ENCODE data around the gene ZDHHC20. TPM values are rescaled to one million over a fixed set of nuclear protein-coding genes. Genes with fewer than 3 reads are reported as not detected.
A peak's percentile ranks its signal among the peaks of the same experiment; 100 is the strongest.

ZDHHC20 gene
- total and polyA plus RNA-seq, 2 of the 13 experiments (the other 11 are each of a cell fraction or from before 2014, with no cell fraction given) = 19.9 to 59.9 TPM

- no peak for TF ChIP-seq DZIP1 (CRISPR knock-in tag; IDR thresholded peaks at IDR 0.05)
- TF ChIP-seq, protein P1, sequence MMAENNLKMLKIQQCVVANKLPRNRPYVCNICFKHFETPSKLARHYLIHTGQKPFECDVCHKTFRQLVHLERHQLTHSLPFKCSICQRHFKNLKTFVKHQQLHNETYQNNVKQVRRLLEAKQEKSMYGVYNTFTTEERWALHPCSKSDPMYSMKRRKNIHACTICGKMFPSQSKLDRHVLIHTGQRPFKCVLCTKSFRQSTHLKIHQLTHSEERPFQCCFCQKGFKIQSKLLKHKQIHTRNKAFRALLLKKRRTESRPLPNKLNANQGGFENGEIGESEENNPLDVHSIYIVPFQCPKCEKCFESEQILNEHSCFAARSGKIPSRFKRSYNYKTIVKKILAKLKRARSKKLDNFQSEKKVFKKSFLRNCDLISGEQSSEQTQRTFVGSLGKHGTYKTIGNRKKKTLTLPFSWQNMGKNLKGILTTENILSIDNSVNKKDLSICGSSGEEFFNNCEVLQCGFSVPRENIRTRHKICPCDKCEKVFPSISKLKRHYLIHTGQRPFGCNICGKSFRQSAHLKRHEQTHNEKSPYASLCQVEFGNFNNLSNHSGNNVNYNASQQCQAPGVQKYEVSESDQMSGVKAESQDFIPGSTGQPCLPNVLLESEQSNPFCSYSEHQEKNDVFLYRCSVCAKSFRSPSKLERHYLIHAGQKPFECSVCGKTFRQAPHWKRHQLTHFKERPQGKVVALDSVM (CRISPR knock-in tag; IDR thresholded peaks at IDR 0.05) = no peak
- TF ChIP-seq MEIS1 (CRISPR knock-in tag; IDR thresholded peaks at IDR 0.05; ENCODE audit: borderline replicate concordance) = no peak
Observed at GRCh38 chr13:21333186-21333585, 125.9 kb downstream of the ZDHHC20 start (continued).

- peak; percentile 72 for TF ChIP-seq MAFF (IDR thresholded peaks at IDR 0.05; ENCODE audit: low read depth, low read length)
- no peak for TF ChIP-seq ONECUT2 (CRISPR knock-in tag; IDR thresholded peaks at IDR 0.05)
- TF ChIP-seq ZNF547 (CRISPR knock-in tag; IDR thresholded peaks at IDR 0.05) = no peak
- peak; percentile 68 to 80 for TF ChIP-seq MAFK (conservative IDR thresholded peaks at IDR 0.05 in 1 of 2, IDR thresholded peaks at IDR 0.05 in 1 of 2; ENCODE audit: low read length in 2 of 2)
- BruUV-seq (replicated peaks) = no TSS peak
- no peak overlapping the region for H2AFZ ChIP-seq (ENCODE audit: low read length)
- intact Hi-C loops (cut with micrococcal nuclease; ENCODE audit: unreplicated experiment) (no loop called here), in situ Hi-C loops (cut with HindIII; ENCODE audit: extremely low pct_ligation_motif_present, low pct_unique_long_range_greater_than_20kb) (no loop called here)
- DNase-seq (ENCODE audit: low spot score) (no peak), FAIRE-seq (no peak), ATAC-seq (no peak)
- no peak overlapping the region for H3K27ac ChIP-seq (ENCODE audit: extremely low read length, insufficient read depth, low read length)
- H3K9ac ChIP-seq (ENCODE audit: insufficient read depth, low read depth, low read length) = no peak overlapping the region
- no peaks in the 10 kb centered on the region for H4K20me1 ChIP-seq (ENCODE audit: insufficient read depth, low read length)
- H3K27me3 ChIP-seq (ENCODE audit: control insufficient read depth in 1 of 2, insufficient read depth in 2 of 2, low read length in 2 of 2) = no peaks in the 10 kb centered on the region
- H3K9me3 ChIP-seq (ENCODE audit: low read length) = no peaks in the 10 kb centered on the region
- H3K4me2 ChIP-seq (ENCODE audit: low read depth, low read length) = no peak overlapping the region
- no peaks in the 10 kb centered on the region for H3K36me3 ChIP-seq (replicated peaks in 1 of 2; ENCODE audit: control insufficient read depth in 1 of 2, insufficient read depth in 2 of 2, low read length in 2 of 2)
- WGBS (ENCODE audit: low lambda C conversion rate) = 25% methylated on average over 7 of the region's 8 CpGs
- ChIA-PET CTCF (ENCODE audit: low intra/inter-chr PET ratio, low total read pairs) (no interaction called here), POLR2A (no interaction called here)
- H3K4me3 ChIP-seq (replicated peaks in 1 of 3; ENCODE audit: insufficient read depth in 1 of 3, low read depth in 2 of 3, low read length in 3 of 3) = no peak overlapping the region
- H3K4me1 ChIP-seq (ENCODE audit: insufficient read depth, low read length) = no peaks in the 10 kb centered on the region; the same call in 1 of the 2 replicates
- no peaks in the 10 kb centered on the region for H3K79me2 ChIP-seq (ENCODE audit: insufficient read depth, low read length)
Observed at GRCh38 chr13:21330126-21330861, 128.8 kb downstream of the ZDHHC20 start.
